Measurements from ENCODE around the gene HOXC4. TPM values are rescaled to one million over a fixed set of nuclear protein-coding genes. Genes with fewer than 3 reads are reported as not detected.

HOXC4 gene
- polyA plus RNA-seq, 4 donors, result 36.1 to 74.3 (median 62.0) TPM

GRCh38 chr12:54015018-54015931 lies 38.4 kb upstream of the HOXC4 start:
- no peak for DNase-seq (ENCODE audit: low read depth in 4 of 4, low spot score in 2 of 4)

DNA sequence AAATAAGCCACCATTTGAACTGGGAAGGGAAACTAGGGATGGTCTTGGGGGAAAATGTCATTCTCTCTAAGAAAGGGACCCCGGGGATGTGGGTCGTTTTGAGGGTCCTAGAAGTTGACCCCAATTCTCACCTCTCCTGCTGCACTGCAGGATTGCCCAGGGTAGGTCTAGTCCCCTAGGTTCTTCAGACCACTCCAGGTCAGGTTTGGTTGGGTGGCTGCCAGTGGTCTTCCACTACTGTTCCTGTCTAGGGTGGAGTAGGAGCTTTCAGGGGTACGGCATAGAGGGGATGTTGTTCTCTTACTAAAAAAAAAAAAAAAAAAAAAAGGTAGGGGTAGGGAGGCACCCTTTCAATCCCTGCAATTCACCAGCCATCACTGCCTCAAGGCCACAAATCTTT lies 37.6 kb upstream of the HOXC4 start:
- no peak for DNase-seq (ENCODE audit: low read depth in 4 of 4, low spot score in 2 of 4)

- DNase-seq (ENCODE audit: low read depth in 4 of 4, low spot score in 2 of 4), result peak in 1 of 4 donors; percentile 92
Observed at GRCh38 chr12:54016478-54016964, 37.1 kb upstream of the HOXC4 start.

GRCh38 chr12:54017027-54017788 lies 36.4 kb upstream of the HOXC4 start:
- DNase-seq (ENCODE audit: low read depth in 4 of 4, low spot score in 2 of 4), result no peak

DNA sequence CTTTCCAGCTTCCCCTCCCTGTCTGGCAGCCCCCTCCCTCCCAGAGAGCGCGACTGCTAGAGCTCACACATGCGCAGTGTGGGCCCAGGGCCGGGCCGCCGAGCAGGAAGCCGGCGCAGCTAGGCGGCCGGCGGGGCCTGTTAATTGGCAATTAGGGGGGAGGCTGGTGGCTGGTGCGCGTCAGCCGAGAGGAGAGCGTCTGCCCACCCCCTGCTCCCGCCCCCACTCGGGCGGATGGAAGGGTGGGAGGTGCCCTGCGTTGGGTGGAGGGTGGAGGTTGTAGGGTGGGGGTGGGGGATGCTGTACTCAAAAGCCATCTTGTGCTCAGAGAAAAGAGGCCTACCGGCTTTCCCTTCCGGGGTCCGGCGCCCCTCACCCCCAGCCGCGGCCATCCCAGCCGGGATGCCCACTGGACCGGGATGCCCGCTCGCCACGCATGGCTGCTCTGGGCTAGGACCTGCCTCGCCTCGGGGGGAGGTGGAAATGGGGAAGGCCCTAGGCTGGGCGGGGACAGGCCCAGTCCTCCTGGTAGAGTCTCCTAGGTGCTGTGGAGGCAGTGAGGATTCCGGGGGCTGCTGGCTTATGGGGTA lies 35.7 kb upstream of the HOXC4 start:
- peak in 1 of 4 donors; percentile 83 for DNase-seq (ENCODE audit: low read depth in 4 of 4, low spot score in 2 of 4)

DNA sequence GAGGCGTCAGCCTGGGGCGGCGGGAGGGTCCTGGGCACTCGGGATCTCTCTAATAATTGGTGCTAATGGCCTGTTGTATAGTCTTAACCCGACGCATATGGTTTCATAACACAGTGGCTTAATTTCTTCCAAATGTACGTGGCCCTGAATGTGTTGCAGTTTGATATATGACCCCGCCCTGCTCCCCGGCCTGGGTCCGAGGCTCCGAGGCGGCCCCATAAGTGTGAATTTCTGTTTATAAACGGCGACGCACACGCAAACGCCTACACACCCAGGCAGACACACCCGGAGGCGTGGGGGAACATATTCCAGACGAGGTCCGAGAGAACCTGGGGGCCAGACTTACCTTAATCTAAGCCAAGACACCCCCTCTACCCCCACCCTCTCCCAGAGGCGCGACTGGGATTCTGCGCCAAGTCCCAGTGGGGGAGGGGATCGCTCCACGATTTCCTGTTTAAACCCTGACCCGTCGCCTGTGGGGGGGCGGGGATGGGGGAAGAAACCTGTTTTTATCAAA lies 35.1 kb upstream of the HOXC4 start:
- no peak for DNase-seq (ENCODE audit: low read depth in 4 of 4, low spot score in 2 of 4)

GRCh38 chr12:54019091-54019811 lies 34.4 kb upstream of the HOXC4 start:
- no peak for DNase-seq (ENCODE audit: low read depth in 4 of 4, low spot score in 2 of 4)

DNA sequence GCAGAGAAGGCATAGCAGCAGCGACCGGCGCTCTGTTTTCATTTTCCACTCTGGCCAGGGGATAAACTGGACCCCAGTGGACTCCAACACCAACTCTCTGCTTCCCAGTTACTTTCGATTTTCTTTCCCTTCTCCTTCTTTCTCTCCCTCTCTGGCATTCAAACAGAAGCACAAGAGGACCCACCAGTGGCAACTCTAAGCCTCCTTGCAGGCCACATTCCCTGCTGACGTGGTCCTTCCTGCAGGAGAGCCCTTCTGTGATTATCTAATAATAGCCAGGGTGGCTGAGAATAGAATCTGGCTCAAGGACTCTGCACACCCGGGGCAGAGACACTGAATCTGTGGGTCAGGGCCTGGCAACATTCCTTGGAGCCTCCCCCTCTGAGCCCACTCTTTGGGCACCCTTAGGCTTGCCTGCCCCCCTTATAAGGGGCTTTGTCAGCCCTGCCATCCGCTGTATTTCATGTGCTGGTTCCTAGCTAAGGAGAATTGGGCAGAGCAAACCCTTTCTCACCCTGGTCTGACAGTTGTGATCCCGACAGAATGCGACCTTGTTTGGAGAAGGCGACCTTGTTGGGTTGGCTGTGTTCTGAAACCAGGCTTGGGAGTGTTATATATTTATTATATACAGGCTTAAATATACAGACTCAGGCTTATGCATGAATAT lies 33.6 kb upstream of the HOXC4 start:
- no peak for DNase-seq (ENCODE audit: low read depth in 4 of 4, low spot score in 2 of 4)

DNA sequence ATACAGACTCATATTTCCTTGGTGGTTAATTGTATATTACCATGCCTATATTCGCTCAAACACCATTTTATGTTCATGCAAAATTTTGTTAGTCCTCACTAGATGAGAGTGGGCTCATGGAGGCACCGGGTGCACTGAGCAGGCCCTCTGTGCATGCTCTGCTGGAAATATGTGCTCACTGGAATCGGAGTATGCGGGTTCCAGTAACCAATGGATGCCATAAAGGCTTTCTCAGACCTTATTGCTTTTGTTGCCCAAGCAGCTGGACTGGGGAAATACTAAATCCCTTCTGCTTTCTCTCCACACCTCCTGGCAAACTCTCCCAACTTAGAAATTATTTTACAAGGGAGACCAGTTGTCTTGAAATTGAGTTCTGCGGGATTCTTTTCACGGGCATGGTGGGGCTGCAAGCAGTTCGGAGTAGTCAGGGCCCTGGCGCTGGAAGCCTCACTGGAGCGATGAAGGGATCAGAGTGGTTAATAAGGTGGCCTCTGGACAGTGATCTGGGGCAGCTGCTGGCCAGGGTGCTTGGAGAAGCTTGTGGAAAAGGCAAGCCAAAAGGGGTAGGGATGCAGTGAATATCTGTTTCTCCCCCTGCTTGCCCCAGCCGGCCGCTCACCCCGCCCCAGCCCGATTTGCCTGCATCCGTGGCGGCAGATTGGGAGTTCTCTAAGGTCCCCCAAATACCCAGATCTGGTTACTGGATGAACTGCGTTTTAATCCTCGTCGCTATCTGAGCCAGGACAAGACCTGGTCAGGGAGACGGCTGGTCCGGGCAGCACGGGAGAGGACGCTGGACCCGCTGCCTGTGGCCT lies 32.8 kb upstream of the HOXC4 start:
- DNase-seq (ENCODE audit: low read depth in 4 of 4, low spot score in 2 of 4), result no peak

DNA sequence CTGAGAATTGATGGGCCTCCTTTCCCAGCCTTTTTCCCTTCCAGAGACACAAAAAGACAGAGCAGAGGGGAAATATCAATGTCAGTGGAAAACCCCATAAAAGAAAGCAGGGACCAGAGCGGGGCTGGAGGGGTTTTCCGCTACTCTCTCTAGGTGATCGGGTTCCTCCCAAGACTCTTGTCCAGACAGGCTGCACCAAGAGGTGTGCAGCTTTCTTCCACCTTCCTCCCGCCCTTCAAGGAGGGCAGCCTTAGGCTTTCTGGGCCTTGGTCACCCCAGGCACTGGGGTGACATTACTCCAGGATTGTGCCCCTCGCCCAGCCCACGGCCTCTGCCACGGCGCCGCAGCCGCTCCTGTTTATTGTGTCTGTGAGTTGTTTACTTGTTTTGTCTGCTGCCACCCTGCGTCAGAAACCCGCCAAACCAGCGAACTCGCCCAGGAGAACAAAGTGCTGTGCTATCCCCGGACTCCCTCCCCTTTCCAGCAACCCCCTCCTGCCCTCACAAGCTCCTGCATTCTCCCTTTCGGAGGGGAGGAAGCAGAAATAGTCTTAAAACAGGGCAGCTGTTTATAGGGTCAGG lies 32.1 kb upstream of the HOXC4 start:
- DNase-seq (ENCODE audit: low read depth in 4 of 4, low spot score in 2 of 4), result no peak

DNA sequence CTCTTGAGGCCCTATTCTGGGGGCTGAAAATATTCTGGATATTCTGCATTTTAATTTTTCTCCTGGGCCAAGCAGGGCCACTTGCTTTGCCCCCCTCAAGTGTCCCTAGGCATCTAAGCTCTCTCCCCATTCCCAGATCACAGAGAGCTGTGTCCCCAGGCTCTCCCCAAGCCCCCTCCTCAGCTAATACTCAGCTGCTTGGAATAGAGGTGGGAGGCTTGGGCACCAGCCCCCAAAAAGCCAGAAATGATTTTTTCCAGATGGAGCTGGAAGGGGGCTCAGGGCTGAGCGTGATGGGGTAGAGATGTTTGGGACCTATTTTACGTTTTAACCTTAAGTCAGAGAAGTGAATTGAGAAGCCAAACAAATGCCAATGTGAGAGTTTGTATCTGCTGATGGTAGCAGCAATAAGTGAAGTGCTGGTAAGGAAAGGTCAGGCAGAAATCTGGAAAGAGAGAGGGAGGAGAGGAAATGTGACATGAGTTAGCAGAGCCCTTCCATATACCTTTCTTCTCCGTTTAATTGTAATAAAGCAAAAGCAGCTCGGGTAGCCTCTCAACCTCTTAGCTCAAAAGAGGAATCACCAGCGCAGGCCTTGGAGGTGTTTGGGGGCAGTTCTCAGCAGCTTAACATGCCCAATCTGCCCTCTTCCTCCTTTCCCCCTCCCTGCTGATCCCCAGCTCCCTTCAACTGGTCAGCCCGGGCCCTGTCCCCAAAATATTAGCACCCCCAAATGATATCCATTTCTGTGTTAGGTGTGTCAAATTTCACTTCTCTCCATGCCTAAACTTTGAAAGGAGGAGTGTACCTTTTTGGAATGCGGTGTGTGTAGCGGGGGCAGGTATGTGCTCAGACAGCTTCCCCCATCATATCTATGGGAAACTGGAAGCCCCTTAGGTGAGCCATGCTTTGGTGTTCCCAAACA lies 30.4 kb upstream of the HOXC4 start:
- DNase-seq (ENCODE audit: low read depth in 4 of 4, low spot score in 2 of 4), result no peak

DNA sequence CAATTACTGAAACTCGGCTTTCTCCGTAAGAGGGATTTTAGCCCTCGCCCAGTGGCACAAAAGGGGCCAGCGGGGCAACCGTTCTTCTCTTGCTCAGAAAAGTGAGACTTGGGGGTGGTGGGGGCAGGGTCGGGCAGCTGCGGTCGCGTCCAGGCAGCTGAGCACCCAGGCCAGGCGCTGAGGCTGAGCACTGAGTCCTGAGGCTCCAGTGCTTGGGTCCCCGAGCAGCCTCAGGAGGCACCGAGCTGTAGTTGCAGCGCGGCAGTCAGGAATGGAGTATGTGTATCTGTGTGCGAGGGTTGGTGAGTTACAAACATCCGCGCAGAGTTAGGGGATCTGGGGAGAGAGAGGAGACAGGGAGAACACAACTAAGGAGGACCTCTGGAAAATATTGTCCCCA lies 29.5 kb upstream of the HOXC4 start:
- no peak for DNase-seq (ENCODE audit: low read depth in 4 of 4, low spot score in 2 of 4)

GRCh38 chr12:54024581-54025305 lies 28.9 kb upstream of the HOXC4 start:
- no peak for DNase-seq (ENCODE audit: low read depth in 4 of 4, low spot score in 2 of 4)

- no peak for DNase-seq (ENCODE audit: low read depth in 4 of 4, low spot score in 2 of 4)
Observed at GRCh38 chr12:54025499-54026405, 27.9 kb upstream of the HOXC4 start.

GRCh38 chr12:54026640-54027441 lies 26.8 kb upstream of the HOXC4 start:
- no peak for DNase-seq (ENCODE audit: low read depth in 4 of 4, low spot score in 2 of 4)

All from left renal cortex interstitium (tissue), 4 donors.